ENCODE measurements around the gene STX10.

Gene STX10

DNA sequence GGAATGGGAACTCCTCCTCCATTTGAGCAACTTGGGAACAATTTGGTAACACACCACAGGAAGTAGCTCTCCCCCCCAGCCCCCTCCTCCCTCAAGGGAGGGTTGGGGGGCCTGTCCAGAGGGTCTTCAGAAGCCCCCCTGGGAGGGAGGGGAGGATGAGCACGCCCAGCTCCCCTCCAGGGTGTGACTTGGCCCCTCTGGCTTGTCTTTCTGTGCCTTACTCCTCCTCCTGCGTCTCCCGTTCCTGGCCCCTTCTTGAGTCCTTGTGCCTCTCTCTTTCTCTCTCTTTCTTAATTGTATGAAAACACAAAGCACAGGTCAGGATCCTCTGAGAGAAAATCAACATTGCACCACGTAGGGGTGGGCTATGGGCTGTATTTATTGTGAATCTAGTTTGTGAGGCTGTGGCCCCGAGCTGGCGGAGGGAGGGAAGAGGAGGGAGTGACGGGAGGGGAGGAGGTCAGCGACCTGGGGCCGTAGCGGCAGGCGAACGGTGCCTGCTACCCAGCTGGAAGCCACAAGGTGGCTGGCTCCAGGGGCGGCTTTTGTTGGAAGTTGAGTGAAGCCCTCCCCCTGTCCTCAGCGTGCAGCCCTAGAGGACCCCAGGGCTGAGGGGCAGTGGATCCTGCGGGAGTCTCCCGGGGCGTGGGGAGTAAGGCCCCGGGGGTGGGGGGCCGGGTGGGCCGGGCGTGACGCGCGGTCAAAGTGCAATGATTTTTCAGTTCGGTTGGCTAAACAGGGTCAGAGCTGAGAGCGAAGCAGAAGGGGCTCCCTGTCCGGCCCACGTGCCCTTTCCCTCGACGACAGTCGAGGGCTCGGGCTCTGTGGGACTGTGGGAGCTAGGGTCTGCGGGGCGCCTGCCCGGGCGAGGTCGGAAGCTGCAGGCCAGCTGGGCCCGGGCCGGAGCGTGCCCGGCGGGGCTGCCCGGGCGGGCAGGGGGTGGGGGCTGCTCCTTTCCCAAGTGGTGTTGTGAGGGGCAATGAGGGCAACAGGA is 53.9 kb downstream of the STX10 start:
- no peak overlapping the region for H3K27ac ChIP-seq (ENCODE audit: low read depth, low read length)
- peaks cover 30% of the 10 kb centered on the region for H3K4me1 ChIP-seq (ENCODE audit: control insufficient read depth, insufficient read depth, low read length)
- peak overlapping the region; percentile 33; the same call in 1 of the 2 replicates for H3K9ac ChIP-seq (ENCODE audit: low read depth, low read length)
- peaks cover 92% of the 10 kb centered on the region for H3K27me3 ChIP-seq (ENCODE audit: control insufficient read depth, insufficient read depth, low read length)
- H3K4me3 ChIP-seq (ENCODE audit: low read depth, low read length) = peak overlapping the region; percentile 60
- H3K36me3 ChIP-seq (ENCODE audit: control insufficient read depth, insufficient read depth, low read length) = no peaks in the 10 kb centered on the region
- H3K9me3 ChIP-seq (ENCODE audit: control insufficient read depth, insufficient read depth, low read length) = no peaks in the 10 kb centered on the region

- Histone ChIP-seq H3K9ac (ENCODE audit: low read depth, low read length) (no peak overlapping the region), H3K27me3 (ENCODE audit: control insufficient read depth, insufficient read depth, low read length) (peaks cover 84% of the 10 kb centered on the region), H3K36me3 (ENCODE audit: control insufficient read depth, insufficient read depth, low read length) (no peaks in the 10 kb centered on the region), H3K4me1 (ENCODE audit: control insufficient read depth, insufficient read depth, low read length) (peaks cover 35% of the 10 kb centered on the region), H3K9me3 (ENCODE audit: control insufficient read depth, insufficient read depth, low read length) (no peaks in the 10 kb centered on the region), H3K27ac (ENCODE audit: low read depth, low read length) (peak overlapping the region; percentile 12), H3K4me3 (ENCODE audit: low read depth, low read length) (peak overlapping the region; percentile 60)
These were observed 54.8 kb downstream of the STX10 start for GRCh38 chr19:13095393-13095784.

- peaks cover 78% of the 10 kb centered on the region for H3K27me3 ChIP-seq (ENCODE audit: control insufficient read depth, insufficient read depth, low read length)
- peak overlapping the region; percentile 12 for H3K27ac ChIP-seq (ENCODE audit: low read depth, low read length)
- H3K4me3 ChIP-seq (ENCODE audit: low read depth, low read length) = peak overlapping the region; percentile 60
- peaks cover 35% of the 10 kb centered on the region for H3K4me1 ChIP-seq (ENCODE audit: control insufficient read depth, insufficient read depth, low read length)
- H3K9ac ChIP-seq (ENCODE audit: low read depth, low read length) = no peak overlapping the region
- no peaks in the 10 kb centered on the region for H3K9me3 ChIP-seq (ENCODE audit: control insufficient read depth, insufficient read depth, low read length)
- H3K36me3 ChIP-seq (ENCODE audit: control insufficient read depth, insufficient read depth, low read length) = no peaks in the 10 kb centered on the region
These were observed 55.3 kb downstream of the STX10 start for GRCh38 chr19:13094771-13095392.

- Histone ChIP-seq H3K4me1 (ENCODE audit: control insufficient read depth, insufficient read depth, low read length) (peaks cover 35% of the 10 kb centered on the region), H3K27ac (ENCODE audit: low read depth, low read length) (no peak overlapping the region), H3K27me3 (ENCODE audit: control insufficient read depth, insufficient read depth, low read length) (peaks cover 71% of the 10 kb centered on the region), H3K9me3 (ENCODE audit: control insufficient read depth, insufficient read depth, low read length) (no peaks in the 10 kb centered on the region), H3K4me3 (ENCODE audit: low read depth, low read length) (no peak overlapping the region), H3K9ac (ENCODE audit: low read depth, low read length) (no peak overlapping the region), H3K36me3 (ENCODE audit: control insufficient read depth, insufficient read depth, low read length) (no peaks in the 10 kb centered on the region)
These were observed 56.1 kb downstream of the STX10 start for GRCh38 chr19:13094106-13094504.
